Activated T-cell treated with anti-CD3 and anti-CD28 coated beads, Interleukin-2, amount 50 U/mL, for 48 hours (primary cell): ENCODE data around the gene SMIM44.

ENCODE experiments used
- DNase-seq, 2 experiments: peaks; one replicate each; pipeline ENCODE4 v3.0.0-alpha.2; 2020

The SMIM44 gene

DNA sequence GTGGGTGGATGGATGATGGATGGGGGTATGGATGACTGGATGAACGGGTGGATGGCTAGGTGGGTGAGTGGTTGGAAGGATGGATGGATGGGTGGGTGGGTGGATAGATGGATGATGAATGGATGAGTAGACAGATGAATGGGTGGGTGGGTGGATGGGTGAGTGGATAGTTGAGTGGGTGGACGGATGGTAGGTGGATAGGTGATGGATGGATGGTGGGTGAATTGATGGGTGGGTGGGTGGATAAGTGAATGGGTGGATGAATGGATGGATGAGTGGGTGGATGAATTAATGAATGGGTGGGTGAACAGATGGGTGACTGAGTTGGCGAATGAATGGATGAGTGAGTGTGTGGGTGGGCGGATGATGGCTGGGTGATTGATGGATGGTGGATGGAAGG, 7.8 kb downstream of the SMIM44 start:
- DNase-seq, result no peak

DNA sequence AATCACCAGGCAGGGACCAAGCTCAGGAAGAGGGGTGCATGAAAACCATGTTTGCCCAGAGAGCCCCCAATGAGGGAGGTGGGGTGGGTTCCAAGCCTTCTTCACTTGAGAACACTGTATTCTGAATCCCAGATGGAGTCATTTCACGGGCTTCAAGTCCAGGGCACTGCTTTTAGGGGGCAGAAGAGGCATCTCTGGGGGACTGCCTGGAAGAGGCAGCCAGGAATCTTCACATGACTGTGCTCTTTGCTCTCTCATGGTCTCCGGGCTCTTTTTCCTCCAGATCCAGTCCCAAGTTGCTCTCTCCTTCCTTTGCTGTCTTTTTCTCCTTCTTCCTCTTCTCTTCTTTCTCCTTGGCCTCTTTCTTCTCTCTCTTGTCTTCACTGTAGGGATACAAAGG, 8.6 kb downstream of the SMIM44 start:
- DNase-seq, result no peak

DNA sequence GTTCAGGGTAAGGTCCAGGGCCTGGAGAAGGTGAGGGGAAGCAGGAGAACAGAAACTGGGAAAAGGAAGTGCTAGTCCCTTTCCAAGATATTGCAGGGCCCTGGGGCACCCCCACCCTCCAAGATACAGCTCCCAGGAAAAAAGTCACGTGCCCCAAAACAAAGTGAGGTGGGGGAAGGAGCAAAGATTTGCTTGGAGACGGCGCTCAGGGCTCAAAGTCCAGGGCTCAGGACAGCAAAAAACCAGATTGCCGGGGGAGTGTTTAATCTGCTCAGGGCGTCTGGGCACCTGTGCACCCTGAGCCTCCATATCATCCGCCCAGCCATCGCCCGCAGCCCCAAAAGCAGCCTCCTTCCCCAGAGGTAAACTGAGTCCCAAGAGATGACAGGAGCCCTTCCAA, 9.2 kb downstream of the SMIM44 start:
- DNase-seq, result no peak

DNA sequence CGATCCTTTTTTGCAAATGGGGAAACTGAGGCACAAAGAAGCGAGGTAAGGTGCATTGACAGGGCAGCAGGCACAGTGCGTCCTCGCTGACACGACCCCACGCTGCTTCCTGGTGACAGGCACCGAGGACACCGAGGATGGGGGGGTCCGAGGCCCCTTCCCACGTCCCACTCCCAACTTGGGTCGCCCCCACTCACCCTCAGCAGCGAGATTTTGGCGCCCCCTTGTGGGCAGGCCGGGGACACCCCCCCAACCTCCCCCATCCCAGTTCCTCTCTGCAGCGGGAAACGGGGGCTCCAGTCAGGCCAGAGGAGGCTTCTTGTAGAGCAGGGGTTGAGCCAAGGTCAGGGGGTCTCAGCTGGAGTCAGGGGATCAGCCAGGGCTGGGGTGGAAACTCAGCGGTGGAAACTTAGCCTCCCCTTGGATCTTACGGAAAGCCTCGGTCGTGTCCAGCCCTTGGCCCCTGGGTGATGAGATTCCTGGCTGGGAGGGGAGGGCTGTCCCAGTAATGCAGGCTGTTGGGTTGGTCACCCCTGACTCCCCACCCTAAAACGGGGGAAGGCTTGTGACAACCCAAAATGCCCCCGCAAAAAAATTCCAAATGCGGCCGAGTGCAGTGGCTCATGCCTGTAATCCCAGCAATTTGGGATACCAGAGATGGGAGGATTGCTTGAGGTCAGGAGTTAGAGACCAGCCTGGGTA, 11.1 kb downstream of the SMIM44 start:
- DNase-seq, result peak; percentile 61 to 63

DNA sequence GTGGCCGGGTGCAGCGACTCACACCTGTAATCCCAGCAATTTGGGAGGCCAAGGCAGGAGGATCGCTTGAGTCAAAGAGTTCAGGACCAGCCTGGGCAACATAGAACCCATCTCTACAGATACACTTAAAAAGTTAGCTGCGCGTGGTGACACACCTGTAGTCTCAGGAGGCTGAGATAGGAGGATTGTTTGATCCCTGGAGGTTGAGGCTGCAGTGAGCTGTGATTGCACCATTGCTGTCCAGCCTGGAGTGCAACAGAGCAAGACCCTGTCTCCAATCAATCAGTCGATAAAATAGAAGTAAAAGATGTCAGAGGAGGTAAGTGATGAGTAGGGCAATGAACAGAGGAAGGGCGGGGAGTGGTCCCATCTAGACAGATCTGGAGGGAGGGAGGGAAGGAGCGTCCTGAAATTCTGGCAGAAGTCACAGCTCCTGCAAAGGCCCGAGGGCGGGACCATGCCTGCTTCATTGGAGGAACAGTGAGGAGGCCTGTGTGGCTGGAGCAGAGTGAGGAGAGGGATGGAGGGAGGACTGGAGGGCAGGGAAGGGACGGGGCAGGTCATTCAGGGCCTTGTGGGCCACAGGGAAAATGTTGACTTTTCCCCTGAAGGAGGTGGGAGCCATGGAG, 12.6 kb downstream of the SMIM44 start:
- no peak for DNase-seq

DNA sequence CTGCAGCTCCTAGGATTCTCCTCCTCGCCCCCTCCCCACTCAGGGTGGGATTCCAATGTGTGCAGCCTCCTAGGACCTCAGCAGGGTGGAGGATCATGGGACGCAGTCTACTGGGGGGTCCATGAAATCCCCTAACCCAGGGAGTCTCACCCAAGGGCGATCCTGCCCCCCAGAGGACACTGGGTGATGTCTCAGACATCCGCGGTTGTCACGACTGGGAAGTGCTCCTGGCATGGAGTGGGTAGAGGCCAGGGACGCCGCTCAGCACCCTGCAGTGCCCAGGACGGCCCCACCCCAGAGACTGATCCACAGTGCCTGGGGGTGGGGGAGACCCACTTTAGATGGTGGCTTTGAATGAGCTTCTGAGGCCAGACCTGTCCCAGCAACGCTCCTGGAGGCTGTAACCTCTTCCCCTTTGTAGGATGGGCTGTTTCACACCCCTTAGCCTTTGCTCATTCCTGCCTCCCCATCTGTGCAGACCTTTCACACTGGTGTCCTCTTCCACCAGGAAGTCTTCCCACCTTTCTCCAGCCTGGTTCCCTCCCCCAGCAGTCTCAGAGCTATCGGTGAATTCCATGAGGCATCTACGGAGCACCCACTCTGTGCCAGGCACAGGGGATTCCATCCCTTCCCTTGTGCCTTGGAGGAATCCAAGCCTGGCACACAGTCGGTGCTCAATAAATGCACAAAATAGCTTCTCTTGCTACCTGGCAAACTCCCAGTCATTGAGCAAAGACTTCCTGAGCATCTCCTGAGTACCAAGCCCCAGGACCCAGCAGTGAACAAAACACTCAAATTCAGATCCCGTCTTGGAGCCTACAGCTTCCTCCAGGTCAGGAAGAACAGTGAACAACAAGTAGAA, 13.4 kb downstream of the SMIM44 start:
- DNase-seq, result no peak

DNA sequence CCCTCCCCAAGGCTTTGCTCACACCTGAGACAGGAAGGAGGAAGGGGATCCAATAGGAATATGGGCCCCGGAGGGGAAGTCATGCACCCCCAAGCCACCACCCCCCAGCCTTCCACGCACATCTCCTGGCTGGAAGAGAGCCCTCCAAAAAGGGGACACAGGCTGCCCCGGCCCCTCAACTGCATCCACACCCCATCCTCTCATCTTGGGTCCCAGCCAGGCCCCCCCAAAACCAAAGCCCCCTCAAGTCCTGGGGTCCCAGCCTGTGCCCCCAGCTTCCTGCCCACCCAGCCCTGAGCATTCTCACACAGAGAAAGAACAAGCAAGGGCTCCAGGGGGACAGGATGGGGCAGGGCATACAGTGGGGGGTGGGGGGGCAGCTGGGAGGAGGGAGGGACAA, 15.0 kb downstream of the SMIM44 start:
- DNase-seq, result no peak

DNA sequence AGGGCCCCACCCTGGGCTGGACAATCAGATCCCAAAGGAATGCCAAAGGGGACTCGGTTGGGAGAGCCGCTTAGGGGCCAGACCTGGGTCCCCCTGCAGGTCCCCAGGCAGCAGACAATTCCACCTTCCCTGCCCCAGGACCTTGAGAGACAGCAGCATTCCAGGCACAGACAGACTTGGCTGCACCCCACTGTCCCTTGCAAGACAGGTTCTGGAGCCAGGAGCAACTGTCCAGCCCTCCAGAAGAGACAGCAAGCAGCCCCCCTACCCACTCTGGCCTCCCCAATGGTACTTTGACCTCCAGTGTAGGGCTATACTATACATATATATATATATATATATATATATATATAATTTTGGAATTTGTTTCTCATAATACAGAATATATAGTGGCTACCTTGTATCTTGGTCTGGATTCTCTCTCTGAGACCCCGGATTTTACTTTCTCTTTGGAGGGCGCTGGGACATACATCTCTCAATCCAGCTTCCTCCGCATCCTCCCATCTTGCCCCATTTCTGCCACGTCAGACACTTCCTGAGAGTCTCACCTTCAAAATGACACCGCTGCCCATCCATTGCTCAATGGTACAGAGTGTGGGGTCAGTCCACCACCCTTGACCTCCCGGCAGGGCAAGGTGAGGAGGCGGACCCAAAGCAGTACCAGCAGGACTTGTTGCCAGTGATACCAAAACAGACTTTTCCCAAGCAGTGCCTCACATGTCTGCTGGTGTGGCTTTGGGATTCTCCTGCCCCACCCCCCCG, 15.6 kb downstream of the SMIM44 start:
- DNase-seq, result no peak

DNA sequence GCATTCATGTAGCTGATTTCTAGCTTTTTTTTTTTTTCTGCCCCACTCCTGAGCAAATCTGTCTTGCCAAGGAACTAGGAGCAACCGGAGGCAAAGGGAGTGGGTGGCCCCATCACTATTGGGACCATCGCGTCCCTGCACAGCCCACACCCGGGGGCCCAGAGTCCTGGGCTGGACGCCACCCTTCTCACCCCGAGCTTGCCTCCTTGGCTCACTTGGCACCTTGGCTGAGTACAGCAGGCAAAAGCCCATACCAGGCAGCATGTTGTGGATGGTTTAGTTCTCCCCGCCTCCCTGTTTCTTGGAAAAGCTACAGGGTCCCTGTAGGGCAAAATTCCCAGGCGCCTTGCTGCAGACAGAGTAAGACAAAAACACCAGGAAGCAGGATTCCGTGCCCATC, 16.6 kb downstream of the SMIM44 start:
- DNase-seq, result no peak

DNA sequence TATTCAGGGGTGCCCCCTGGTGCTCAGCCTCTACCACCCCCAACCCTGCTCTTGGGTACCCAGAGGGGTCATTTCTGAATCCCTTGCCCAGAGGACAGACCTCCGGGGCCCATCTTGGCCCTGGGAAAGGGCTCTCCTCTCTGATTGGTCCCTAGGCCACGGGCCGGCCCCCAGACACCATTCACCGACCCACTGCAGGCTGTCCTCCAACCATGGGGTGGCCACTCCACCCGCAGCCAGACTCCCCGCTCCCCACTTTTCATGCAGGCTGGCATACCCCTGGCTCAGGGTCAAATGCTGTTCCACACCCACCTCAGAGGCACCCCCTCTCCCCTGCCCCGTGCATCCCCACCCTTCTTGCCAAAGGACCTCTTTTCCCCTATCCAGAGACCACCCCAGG, 17.7 kb downstream of the SMIM44 start:
- no peak for DNase-seq

DNA sequence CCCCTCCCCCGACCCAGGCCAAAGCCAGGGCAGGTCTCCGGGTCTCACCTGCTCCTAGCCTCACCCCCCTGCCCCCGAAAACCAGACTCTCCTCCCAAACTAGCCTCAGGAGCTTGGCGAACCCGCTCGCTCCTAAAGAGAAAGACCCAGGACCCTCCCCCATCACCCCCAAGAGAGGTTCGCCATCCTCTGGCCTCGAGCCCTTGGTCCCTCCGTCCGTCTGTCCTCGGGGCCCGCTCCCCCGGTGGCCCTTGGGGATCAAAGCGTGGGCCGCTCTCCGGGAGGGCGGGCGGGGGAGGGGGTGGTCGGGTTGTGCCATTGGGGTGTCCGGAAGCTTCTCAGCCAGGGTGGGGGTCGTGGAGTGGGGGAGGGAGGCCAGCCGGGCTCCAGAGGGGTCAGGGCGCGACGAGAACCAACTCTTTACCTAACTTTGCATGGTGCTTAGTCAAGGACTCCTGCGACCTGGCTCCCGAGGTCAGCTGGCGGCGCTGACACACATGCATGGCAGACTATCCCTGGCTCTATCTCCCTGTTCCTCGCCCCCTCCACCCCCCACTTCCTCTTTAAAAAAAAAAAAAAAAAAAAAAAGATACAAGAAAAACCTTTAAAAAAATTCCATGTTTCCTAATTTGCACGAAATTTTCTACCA, 18.5 kb downstream of the SMIM44 start:
- DNase-seq, result no peak

DNA sequence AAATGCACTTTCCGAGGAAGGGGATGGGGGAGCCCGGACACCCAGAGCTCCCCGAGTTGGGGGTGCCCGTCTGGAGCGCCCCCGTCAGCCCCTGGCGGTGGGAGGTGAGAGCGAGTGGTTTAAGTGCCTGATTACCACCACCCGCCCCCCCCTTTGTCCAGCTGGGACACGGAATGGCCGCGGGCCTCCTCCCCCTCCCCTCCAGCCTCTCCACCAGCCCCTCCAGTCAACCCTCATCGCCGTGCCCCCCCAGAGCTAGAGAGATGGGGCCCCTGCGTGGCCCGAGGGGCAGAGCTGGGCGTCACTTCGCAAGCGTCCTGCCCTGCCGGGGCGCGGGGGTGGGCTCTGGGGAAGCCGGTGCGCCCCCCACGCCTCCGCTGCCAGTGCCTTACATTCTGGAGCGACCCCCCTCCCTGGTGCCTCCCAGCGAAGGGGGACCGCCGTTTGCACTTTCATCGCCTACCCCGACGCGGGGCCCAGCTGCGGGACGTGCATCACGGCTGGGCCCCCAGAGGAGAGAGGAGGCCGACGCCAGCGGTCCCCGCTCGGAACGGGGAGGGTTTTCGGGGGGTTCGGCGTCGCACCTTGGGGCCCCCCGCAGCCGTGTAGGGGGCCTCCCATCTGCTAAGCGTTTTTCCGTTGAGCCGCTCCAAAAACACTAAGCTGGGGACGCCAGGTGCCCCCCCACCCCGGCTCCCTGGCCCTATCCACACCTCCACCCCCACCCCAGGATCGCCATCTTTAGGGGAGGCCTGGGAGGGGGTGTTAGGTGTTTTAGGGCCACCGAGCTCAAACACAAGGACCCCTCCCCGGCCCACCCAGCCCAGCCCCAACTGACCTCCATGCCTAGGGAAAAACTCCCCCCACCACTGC, 19.3 kb downstream of the SMIM44 start:
- DNase-seq, result no peak

DNA sequence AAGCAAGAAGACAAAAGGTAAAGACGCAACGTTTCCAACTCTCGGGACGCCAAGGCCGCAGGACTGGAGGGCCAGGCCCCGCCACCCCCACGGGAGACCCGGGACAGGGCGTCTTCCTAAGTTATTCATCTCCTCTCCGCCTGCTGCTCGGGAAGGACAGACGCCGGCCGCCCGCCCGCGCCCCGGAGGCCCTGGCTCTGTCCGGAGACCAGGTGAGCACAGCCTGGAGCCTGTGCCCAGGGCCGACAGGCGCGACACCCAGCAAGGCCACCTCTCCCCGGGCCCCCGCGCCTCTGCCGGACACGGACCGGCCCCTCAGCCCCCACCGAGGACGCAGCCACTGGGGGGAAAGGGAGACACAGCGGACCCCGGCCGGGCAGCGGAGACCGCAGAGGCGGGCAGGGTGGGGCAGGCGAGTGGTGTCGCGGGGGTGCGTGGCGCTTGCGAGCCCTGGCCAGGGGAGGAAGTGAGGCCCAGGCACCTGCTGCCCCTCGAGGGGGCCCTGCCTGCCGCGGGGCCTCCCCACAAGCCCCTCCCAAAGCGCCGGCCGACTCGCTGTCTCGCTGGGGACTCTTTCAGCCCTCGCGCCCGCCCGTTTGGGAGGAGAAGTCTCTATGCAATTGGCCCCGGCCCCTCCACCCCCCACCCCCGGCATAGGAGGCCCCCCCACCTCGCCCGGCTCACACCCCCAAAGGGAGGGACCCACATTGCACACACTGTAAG, 20.1 kb downstream of the SMIM44 start:
- DNase-seq, result no peak

DNA sequence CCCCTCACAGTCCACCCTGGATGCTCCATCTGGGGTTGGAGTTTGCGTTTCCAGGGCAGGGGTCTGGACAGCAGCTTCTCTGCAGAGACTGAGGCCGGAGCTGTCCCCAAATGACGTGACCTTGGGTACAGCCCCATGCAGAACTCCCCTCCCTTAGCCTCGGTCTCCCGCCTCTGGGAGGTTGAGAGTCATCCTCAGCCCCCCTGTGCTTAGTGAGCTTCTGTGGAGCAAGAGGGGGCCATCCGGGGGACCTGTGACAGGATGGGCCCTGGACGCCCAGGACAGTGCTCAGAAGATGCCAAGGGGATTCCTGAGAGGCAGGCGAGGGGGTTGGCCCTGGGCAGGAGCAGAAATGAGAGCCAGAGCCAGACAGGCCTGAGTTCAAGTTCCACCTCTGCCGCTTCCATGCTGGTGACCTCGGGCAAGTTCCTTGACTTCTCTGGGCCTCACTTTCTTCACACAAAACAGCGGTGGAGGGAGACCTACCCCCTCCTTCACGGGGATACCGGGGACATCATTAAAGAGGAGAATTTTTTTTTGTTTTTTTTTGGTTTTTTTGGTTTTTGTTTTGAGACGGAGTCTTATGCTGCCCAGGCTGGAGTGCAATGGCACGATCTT, 23.2 kb downstream of the SMIM44 start:
- DNase-seq, result no peak

DNA sequence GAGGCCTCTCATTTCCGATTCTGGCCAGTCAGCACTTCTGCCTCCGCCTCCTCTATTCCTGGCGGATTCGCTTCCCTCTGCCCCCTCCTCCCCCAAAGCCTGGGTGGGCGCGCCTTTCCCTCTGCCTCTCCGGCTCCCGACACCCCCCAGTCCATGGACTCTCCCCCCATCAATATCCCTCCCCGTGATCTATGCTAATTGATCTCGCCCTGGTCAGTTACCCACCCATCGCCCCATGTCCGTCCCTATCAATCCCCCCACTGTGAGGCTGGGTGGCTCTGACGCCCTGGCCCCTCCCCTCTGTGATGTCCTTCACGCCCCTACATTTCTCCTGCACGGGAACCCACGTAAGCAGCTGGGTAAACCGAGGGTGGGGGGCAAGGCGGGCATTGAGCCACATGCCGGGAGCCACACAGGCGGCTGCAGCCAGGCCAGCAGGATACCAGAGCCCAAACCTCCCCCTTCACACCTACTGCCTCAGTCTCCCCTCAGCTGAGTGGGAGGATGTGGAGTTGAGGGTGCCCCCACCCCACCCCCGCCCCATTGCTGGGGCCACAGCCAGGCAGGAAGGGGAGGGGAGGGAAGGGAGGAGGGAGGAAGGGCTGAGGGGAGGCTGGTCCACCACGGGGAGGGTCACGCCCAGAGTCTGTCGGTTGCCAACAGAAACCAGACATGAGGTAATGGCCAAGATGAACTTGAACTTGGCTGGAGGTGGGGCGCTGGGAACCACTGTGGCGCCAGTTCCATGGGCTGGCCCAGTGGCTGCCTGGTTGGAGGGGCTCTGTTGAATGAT, 24.0 kb downstream of the SMIM44 start:
- DNase-seq, result no peak

DNA sequence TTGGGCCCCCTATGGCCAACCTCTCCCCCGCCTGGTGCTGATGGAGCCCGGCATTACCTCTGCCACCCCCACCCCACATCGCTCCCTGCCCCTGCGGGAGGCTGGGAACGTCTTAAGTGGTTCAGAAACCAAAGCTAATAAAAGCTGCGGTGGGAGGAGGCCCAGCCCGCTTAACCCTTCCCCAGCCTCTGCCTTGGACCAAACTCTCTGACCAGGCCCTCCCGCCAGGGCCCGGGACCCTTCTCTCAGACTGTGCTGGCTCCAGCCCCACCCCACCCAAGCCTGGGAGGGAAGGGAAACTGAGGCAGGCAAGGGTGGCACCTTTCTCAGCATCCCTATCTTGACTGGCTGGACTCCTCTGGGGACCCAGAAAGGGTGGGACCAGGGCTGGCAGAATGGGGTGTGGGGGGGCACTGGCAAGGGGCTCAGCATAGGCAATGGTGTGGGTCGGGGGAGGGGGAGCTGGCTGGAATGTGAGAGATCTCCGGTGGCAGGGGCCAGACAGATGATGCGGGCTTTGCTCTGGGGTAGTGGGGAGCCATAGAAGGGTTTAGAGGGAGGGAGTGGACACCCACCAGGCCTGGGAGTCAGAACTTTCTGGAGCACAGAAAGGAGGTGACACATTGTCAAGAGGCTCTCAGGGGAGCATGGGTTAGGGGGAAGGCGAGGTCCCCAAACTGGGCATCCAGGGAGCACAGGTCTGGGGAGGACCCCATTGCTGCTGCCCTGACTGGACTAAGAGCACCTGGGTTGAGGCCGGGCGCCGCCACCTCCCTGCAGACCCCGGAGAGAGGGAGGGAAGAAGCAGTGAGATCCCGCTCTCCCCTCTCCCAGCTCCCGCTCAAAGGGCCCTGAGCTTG, 24.8 kb downstream of the SMIM44 start:
- no peak for DNase-seq

DNA sequence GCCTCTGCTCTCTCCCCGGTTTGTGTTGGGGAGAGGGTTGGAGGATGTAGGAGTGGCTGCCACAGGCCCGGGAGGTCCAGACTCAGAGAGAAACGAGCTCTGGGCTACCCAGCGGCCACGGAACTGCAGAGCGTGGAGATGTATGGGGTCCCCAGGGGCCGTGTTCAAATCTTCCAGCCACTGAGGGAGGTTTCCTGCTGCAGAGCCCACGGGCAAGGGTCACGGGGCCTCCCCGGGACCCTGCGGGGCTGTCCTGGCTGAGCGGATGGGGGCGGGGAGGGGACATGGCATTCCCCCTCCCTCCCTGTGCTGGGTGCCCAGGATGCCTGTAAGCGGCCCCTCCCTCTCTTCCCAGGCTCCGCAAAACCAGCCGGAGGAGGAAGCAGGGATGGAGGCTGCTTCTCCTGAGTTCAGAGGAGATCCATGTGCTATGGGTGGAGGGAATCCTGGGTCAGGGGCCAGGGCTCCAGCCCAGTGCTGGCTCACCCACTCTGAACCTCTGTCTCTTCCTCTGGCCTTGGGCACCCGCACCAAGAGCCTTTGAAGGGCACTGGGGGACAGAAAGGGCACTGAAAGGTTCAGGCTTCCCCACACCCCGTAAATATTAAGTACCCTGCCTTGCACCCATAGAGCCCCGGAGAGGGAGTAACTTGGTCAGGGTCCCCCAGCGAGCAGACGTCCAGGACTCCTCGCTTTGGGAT, 25.6 kb downstream of the SMIM44 start:
- DNase-seq, result no peak

DNA sequence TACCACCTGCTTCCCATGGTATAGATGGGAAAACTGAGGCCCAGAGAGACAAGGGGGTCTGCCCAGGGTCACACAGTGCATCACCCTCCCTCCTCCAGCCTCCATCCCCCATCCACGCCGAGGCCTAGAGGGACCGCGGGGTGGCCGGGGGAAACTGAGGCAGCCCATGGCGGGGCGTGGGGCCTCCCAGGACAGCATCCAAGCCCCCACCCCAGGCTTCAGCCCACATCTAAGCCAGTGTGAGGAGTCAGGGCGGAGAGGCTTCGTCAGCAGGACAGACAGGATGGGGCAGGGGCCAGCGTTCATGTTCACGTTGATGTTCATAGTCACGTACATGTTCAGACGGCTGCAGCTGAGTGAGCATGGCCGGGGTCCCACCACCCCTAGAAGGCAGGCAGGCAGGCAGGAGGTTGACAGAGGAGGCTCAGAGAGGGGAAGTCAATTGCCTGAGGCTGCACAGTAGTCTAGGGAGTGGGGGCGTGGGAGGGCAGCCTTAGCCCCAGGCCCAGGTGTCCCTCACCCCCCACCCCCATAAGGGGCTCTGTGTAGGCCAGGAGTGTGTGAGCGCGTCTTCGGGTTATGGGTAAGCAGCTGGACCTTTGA, 26.2 kb downstream of the SMIM44 start:
- no peak for DNase-seq
